Measurements from ENCODE around the gene AANAT.

The AANAT gene

GRCh38 chr17:76481071-76481655 is 13.8 kb downstream of the AANAT start:
- in situ Hi-C loops (cut with MboI; ENCODE audit: low sequenced_read_pairs) = loop anchor here (10.0 kb wide), 1 partner anchor 56 kb away; no protein-coding TSS in a partner anchor

- in situ Hi-C loops (cut with MboI; ENCODE audit: low sequenced_read_pairs) = loop anchor here (10.0 kb wide), 1 partner anchor 59 kb away; no protein-coding TSS in a partner anchor
Observed at GRCh38 chr17:76484228-76484725, 16.9 kb downstream of the AANAT start.

- in situ Hi-C loops (cut with MboI; ENCODE audit: low sequenced_read_pairs) = loop anchor here (10.0 kb wide), 1 partner anchor 61 kb away; no protein-coding TSS in a partner anchor
Observed at GRCh38 chr17:76485569-76485968, 18.2 kb downstream of the AANAT start.

GRCh38 chr17:76487451-76488192 is 20.2 kb downstream of the AANAT start:
- in situ Hi-C loops (cut with MboI; ENCODE audit: low sequenced_read_pairs) = loop anchor here (10.0 kb wide), 1 partner anchor 63 kb away; no protein-coding TSS in a partner anchor

GRCh38 chr17:76490112-76490710 is 22.8 kb downstream of the AANAT start:
- in situ Hi-C loops (cut with MboI; ENCODE audit: low sequenced_read_pairs) = no loop called here

GRCh38 chr17:76491271-76492122 is 24.1 kb downstream of the AANAT start:
- in situ Hi-C loops (cut with MboI; ENCODE audit: low sequenced_read_pairs) = no loop called here

- in situ Hi-C loops (cut with MboI; ENCODE audit: low sequenced_read_pairs) = no loop called here
Observed at GRCh38 chr17:76492123-76492988, 25.0 kb downstream of the AANAT start.

GRCh38 chr17:76492989-76493501 is 25.6 kb downstream of the AANAT start:
- in situ Hi-C loops (cut with MboI; ENCODE audit: low sequenced_read_pairs) = no loop called here

- in situ Hi-C loops (cut with MboI; ENCODE audit: low sequenced_read_pairs) = no loop called here
Observed at GRCh38 chr17:76493505-76494167, 26.2 kb downstream of the AANAT start.

GRCh38 chr17:76495663-76496400 is 28.4 kb downstream of the AANAT start:
- in situ Hi-C loops (cut with MboI; ENCODE audit: low sequenced_read_pairs) = no loop called here

- in situ Hi-C loops (cut with MboI; ENCODE audit: low sequenced_read_pairs) = no loop called here
Observed at GRCh38 chr17:76496464-76496863, 29.1 kb downstream of the AANAT start.

GRCh38 chr17:76497699-76497978 is 30.2 kb downstream of the AANAT start:
- in situ Hi-C loops (cut with MboI; ENCODE audit: low sequenced_read_pairs) = no loop called here

- in situ Hi-C loops (cut with MboI; ENCODE audit: low sequenced_read_pairs) = no loop called here
Observed at GRCh38 chr17:76497979-76498875, 30.8 kb downstream of the AANAT start.

GRCh38 chr17:76498876-76499251 is 31.5 kb downstream of the AANAT start:
- in situ Hi-C loops (cut with MboI; ENCODE audit: low sequenced_read_pairs) = no loop called here

- in situ Hi-C loops (cut with MboI; ENCODE audit: low sequenced_read_pairs) = no loop called here
Observed at GRCh38 chr17:76499267-76499667, 31.9 kb downstream of the AANAT start.

GRCh38 chr17:76500074-76500746 is 32.8 kb downstream of the AANAT start:
- in situ Hi-C loops (cut with MboI; ENCODE audit: low sequenced_read_pairs) = no loop called here

- in situ Hi-C loops (cut with MboI; ENCODE audit: low sequenced_read_pairs) = no loop called here
Observed at GRCh38 chr17:76500747-76501017, 33.3 kb downstream of the AANAT start.

Measured in HL-60/S4 treated with retinoic acid at 250 ng/mL for 4 days and 3 days (cell line).